IPS-11a (cell line): ENCODE results near the gene TSHZ2.

Source experiments
- H3K4me3 ChIP-seq: one replicate; pipeline ENCODE4 v1.5.1; 2013; ENCODE audit warnings: low read depth, low read length, control low read depth

TSHZ2 gene

DNA sequence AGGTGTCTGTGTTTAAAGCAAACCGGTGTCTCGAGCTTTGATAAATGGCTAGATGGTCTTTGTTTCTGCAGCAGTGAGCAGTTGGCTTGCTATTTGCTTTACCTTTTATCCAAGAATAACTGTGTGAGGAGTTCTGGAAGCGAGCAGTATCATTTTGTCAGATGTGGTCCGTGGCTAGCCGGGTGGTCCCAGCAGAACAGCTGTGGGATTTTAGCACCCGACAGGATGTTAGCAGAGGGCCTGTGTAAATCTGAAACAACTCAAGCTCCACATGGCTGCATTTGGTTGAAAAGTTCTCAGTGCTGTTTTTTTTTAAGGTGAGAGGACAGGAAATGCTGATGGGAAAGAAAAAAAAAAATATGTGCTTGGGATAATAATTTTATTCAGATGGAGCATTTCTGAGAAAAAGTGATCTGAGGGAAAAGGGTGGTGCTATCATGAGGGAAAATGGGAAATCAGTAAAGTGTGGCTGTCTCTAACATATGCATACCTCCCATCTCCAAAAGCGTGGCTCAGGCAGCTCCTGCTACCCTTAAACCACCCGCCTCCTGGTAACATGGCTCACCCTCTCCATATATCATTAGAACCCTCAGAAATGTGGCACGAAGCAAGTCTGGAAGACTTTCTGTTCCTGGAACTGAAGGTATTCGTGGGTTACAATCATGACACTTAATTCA lies 215.4 kb downstream of the TSHZ2 start:
- no peak overlapping the region for H3K4me3 ChIP-seq

DNA sequence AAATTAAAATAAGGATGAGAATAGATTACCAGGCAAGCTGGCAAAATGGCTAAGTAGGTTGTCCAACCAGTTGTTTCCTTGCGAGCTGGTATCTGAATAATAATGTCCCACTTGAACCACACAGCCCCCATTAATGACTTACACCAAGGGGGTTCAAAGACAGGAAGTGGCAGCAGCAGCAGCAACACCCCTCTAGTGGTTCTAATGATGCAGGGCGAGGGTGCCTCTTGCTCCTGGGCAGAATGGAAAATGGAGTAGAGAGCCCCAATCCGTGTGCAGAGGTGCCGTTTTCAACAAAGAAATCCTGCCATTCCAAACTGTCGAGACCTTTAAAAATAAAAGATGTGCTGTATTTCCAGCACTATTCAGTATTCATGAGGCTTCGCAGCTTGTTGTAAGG lies 218.1 kb downstream of the TSHZ2 start:
- no peak overlapping the region for H3K4me3 ChIP-seq

DNA sequence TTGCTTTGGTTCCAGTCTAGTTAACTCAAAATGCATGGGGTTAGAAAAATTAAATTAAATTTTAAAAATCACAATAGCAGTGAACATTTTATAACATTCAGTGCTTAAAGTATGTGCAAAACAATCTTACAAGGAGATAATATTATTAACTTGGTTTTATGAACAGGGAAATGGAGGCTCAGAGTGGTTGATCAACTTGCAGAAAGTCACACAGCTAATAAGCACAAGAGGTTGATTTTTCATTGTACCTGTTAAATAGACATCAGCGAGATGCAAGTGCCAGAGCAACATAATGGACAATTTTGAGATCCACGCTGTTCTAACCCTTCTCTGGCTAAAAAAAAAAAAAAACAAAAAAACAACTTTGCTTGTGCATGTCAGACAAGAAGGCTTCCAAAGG lies 219.8 kb downstream of the TSHZ2 start:
- H3K4me3 ChIP-seq: no peak overlapping the region

DNA sequence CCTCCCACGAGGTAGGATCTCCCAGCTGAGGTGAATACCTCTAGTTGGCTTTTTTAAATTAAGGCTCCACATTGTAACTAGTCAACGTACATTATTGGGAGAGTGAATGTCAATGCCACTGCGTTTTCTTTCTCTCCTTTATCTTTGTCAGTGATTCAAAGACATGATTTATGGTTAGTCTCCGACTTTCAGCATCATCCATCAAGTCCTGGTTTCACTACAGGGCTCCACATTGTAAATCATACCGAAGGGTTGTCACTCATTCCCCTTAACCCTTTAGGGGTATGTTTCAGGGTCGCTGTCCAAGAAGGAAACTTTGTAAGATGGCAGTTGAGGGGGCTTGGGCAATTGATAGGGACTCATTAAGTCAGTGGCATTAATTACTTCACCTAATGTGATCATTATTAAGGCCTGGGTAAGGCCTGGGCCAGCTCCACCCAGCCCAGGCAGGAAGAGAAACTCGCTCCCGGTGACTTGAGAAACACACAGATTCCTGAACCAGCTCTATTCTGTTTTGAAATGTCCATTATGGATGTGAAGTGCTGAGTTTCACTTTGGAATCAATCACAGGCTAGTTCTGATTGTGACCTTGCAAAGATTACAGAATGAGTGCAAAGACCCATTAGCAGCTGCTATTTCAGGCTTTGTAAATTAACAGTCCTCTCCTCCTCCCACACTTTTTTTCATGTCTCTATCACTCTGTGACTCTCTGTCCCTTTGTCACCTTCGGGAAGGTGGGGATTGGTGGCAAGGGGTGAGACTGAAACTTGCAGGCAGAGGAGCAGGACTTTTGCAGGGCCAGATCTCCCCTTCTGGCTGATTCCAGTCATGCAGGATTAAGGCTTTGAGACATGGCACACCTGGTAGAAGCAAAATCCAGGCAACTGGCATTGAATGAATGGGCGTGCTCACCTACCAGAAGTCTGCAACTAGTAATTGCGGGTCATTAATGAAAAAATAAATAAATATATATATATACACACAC lies 222.4 kb downstream of the TSHZ2 start:
- no peak overlapping the region for H3K4me3 ChIP-seq

DNA sequence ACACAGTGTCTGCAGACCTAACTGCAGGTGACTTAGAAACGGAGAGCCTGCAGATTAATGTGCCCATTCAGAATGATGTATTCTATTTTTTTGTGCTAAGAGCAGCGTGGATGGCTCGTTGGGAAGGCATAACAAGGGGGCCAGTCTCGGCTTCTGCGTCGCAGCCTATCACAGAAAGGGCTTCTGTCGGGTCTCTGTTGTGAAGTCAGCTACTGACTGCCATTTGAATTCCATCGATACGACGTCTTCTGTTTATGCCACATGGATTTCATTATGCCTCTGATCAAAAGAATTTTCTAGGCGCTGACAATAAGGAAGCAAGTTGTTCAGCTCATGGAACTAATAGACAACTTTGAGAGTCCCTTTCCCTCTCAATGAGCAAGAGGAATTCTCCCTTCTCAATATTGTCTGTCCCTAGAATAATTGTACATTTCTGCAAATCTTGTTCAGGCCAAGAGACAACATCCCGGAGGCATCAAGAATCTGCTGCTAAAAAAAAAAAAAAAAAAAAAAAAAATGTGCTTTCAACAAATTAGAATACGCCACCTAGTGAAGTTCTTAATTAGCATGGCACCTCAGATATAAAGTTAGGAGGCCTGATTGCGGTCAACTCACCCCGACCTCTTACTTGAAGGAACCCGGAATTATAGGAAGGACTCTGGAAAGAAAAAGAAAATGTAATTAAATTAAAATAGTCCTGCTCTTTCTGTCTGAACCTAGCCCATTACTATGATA lies 223.9 kb downstream of the TSHZ2 start:
- no peak overlapping the region for H3K4me3 ChIP-seq

DNA sequence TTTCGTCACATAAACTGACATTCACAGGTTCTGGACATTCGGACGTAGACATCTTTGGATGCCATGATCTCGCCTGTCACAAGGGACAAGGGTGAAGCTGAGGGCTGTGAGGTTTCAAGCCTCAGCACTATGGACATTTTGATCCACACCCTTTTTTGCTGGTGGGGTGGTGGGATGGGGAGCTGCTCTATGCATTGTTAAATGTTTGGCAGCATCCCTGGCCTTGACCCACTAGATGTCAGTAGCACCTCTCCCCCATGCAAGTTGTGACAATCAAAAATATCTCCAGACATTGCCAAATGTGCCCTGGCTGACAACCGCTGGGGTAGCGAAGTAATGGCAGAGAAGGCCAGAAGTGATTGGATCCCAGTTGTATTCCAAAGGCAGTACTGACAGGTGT lies 229.4 kb downstream of the TSHZ2 start:
- H3K4me3 ChIP-seq: no peak overlapping the region

DNA sequence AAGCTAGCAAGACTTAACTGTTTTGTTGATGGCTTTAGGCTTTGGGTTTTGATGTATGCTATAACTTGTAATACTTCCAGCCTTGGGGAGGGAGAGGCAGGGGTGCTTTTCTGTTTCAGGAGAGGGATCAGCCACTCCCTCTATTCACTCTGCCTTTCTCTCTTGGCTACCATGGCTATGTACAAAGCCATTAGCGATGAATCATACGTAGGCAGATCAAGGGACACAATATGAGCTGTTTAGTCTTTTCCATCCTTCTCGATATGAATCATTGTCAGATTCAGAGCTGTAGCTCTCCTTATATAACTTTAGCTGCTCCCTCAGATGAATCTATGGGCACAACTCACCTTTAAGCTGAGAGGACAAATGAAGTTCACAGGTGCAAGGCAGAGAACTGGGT lies 230.6 kb downstream of the TSHZ2 start:
- no peak overlapping the region for H3K4me3 ChIP-seq

DNA sequence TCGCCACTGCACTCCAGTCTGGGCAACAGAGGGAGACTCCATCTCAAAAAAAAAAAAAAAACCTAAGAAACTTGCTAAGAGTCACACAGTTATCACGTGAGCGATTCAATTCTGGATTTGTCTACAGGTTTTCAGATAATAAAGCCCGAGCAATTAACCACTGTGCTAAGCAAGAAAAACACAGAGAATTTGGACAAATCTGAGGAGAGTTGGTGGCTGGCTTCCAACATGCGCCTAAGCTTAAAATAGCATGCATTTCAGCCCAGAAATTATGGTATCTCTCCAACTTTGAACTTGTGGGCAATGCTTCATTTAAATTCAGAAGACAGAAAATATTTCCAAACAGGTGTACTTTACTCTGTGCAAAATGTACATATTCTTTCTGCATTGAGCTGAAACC lies 232.9 kb downstream of the TSHZ2 start:
- H3K4me3 ChIP-seq: no peak overlapping the region

DNA sequence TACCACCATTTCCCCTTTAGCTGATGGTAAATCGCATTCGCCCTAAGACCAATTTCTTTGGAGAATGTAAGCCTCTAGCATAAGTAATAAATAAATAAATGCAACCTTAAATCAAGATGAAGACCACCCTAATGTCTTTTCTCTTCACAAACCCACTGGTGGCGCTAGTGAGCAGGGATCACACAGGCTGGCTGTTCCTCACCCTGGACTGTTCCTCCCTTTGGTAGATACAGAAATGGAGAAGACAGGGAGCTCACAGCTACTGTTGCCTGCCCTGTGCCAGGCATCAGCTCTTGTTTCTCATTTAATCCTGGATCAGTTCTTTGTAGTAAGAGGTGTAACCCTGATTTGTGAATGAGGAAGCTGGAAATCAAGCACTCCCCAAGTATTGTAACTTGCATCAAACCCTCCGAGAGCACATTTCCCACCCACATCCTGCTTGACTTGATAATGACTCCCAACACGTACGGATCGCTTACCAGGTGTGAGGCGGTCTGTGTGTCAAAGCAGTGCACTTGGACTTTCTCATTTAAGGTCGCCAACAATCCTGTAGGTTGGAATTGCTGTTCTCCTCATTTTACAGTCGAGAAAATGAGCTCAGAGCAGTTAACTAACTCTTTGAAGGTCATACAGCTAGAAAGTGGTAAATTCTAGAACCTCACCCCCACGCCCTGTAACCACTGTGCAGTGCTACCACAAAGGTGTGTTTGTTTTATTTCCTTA lies 236.1 kb downstream of the TSHZ2 start:
- no peak overlapping the region for H3K4me3 ChIP-seq

DNA sequence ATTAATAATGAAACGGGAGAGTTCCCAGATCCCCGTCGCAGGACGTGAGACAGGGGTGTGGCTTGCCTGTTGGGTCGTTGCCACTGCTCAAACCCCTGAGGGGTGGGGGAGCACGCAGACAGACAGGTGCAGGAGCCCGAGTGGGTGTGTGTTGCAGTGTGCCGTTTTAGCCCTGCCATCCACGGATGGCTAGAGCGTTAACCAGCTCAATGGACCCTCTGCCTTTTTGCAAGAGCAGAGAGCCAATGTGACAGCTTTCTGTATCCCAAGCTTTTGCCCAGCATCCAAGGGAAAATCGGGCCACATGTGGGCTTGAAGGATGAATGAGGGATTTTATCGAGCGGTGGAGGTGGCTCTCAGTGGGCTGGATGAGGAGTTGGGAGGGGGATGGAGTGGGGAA lies 237.9 kb downstream of the TSHZ2 start:
- no peak overlapping the region for H3K4me3 ChIP-seq

DNA sequence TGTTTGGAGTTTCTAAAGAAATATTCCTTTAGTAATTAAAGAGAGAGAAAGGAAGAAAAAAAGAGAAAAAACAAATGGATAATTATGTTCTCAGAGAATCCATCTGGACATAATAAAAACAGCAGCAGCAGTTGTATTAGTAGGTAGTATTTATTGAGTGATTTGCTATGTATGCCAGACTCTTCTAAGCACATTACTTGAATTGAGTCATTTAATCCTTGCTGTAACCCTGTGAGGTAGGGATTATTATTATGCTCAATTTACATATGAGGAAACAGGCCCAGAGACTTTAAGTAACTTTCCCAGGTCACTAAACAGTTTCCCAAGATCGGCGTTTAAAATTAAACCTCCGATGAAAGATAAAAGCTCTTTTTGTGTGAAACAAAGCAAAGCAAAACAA lies 238.8 kb downstream of the TSHZ2 start:
- H3K4me3 ChIP-seq: no peak overlapping the region

DNA sequence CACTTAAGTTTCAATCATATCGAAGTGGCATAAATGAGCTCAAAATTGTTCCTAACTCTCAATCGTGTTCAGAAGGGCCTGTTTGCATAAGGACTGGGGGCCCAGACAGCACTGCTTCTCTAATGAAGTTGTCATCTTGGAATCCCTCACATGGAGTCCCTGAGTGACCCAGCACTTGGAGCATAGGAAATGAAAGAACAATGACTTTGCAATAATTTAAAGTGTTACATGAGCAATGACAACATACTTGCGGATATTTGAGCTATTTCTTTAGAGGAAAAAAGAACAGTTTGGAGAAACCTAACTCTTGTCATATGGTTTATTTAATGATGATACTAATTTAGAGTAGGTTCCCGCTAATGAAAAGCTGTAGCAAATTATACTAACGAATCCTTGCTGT lies 239.9 kb downstream of the TSHZ2 start:
- no peak overlapping the region for H3K4me3 ChIP-seq

DNA sequence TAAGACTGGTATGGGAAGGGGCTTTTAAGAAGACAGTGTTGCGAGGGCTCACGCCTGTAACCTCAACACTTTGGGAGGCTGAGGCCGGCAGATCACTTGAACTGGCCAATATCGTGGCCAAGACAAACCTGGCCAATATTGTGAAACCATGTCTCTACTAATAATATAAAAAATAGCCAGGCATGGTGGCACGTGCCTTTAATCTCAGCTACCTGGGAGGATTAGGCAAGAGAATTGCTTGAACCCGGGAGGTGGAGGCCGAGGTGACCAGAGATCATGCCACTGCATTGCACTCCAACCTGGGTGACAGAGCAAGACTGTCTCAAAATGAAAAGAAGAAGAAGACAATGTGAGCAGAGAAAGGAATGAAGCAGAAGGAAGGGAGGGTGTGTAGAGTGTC lies 242.2 kb downstream of the TSHZ2 start:
- no peak overlapping the region for H3K4me3 ChIP-seq

DNA sequence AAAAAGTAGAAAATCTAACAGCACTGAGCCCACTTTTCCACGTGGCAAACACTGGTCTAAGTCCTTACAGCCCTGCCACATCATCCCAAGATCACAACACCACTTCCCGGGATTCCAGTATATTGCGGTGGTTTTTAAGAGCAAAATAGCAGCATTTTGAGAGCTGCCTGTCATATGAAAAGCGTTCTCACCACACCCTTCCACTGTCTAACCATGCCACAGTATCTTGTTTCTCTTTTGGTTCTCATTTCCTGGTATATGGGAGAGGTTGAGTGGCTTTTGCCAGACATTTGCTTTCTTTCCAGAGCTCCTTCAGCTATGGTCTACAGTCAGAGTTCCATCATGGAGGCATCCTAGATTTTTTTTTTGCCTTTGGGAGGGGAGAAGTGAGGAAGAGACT lies 243.0 kb downstream of the TSHZ2 start:
- no peak overlapping the region for H3K4me3 ChIP-seq

DNA sequence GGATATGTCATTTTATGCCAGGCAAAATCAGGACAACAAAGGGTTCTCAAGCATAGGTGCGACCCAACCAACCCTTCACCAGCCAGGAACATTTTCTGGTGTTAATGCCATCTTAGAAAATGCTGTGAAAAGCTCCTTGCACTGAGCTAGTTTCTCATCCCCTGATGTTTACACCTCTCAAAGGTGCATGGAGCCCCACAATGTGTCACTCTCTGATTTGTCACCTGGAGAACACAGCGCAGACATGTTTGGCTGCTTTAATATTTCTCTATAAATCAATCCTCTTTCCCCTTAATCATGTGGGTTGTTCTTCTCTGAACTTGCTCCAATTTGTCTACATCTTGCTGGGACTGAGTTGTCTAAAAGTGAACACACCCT lies 244.3 kb downstream of the TSHZ2 start:
- H3K4me3 ChIP-seq: no peak overlapping the region

DNA sequence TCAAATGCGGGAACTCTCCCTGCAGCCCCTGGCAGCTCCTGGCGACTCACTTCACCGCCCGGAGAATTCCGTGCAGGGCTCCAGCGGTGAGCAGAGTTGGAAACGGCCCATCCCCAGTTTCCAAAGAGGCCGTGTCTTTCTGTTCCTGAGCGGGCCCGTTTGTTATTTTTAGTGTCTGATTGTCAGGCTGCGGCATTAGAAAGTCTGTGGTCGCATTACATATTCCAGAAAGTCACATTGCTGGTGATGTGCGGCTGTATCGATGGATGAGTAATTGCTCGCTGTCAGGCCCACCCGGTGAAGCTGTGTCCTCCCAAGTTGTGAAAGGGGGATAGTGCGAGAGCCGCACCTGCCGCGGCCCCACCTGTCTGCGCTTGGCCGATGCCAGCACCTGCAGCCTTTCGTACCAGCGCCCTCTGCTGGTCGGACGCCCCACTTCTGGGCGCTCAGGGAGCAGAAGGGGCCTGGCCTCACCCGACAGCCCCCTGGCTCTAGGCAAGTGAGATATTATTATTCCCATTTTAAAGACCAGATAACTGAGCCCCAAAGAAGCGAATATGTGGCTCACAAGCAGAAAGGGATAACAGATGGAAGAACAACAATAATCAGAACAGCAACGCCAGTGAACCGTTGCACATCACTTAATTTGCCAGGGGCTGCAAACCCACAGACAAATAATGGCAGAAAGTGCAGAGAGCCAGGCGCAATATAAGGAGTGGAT lies 244.9 kb downstream of the TSHZ2 start:
- no peak overlapping the region for H3K4me3 ChIP-seq

DNA sequence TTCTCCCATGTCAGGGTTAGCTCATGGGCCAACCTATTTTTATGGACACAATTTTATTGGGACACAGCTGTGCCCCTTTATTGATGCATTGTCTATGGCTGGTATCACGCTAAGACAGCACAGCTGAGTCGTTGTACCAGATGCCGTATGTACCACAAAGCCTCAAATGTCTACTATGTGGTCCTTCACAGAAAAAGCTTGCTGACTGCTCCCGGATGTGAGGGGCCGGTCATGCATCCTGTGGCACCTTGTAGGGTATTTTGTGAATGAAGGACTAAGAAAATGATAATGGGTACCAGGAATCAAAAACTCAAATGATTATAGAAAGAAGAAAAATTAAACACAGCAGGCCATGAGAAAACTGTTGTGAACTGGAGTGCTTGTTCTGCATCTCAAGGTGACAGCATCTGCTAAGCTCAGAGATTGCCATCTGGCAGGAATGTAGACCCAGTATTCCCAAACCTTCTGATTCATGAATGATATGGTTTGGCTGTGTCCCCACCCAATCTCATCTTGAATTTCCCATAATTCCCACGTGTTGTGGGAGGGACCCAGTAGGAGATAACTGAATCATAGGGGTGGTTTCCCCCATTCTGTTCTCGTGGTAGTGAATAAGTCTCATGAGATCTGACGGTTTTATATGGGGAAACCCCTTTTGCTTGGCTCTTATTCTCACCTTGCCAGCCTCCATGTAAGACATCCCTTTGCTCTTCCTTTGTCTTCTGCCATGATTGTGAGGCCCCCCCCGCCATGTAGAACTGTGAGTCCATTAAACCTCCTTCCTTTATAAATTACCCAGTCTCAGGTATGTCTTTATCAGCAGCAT lies 248.5 kb downstream of the TSHZ2 start:
- H3K4me3 ChIP-seq: no peak overlapping the region

DNA sequence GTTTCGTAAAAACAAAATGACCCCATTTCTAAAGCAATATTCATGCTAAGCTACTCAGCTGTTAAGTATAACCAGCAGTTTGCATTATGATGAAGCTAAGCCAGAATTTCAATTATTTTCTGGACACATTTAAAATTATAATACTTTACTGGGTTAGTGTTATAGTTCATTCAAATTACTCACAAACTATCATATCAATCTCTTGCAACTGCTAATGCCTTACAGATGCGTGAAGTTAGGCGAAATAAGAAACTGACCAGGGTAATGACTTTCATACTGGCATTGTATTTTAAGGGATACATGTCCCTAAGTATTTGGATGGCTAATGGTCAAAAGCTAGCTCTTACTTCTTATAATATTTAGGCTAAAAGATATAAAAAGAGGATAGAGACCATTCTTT lies 249.6 kb downstream of the TSHZ2 start:
- no peak overlapping the region for H3K4me3 ChIP-seq

DNA sequence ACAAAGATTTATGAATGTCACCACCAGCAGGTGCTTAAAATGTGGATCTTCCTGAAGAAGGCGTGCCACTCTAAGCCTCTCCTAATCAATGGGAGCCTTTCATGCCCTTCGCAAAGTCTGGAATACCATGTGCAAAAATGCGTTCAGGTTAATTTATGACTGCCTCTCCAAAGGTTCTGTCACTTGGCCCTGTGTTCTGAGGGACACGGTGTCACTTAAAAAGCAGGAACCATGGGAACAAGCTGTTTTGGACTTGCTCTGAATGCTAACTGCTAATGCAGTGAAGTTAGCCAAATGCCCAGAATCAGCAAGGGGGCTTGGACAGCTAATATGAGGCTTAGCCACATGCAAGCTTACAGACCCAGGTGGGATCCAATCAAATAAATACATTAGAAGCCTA lies 250.3 kb downstream of the TSHZ2 start:
- no peak overlapping the region for H3K4me3 ChIP-seq

DNA sequence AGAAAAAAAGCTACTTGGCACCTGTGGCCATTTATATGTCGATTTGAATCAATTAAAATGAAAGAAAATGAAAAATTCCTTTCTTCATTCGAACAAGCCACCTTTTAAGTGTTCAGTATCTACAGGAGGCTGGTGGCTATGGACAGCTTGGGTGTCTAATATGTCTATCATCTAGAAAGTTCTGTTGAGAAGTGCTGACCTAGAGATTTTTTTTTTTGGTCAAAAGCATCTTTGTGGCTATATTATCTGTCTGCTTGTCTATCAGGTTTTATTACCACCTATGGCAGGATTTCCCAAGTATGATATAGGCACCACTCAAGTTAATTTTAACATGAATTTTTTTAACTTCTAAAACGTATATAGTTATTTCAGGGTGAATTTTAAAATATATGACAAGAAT lies 250.8 kb downstream of the TSHZ2 start:
- no peak overlapping the region for H3K4me3 ChIP-seq
